A673 (cell line): ENCODE data around the gene TCF12.

ENCODE experiments used
- EZH2 ChIP-seq: fragments of 200-600 bp; sonication (generic); IDR thresholded peaks from 2 replicates; pipeline ENCODE4 v1.6.1; 2017; ENCODE audit warnings: borderline replicate concordance, low read depth, mild to moderate bottlenecking, mixed read lengths, antibody characterized with exemption, low read length; ENCODE audit not compliant: poor library complexity, severe bottlenecking
- TF ChIP-seq, protein P1 (sequence below): fragments of 300-800, 200-600 bp; sonication (generic); conservative IDR thresholded peaks from 2 replicates; pipeline ENCODE4 v1.5.1; 2017; ENCODE audit warnings: low read depth, mild to moderate bottlenecking, antibody characterized with exemption, low read length, moderate library complexity, mixed read lengths

DNA sequence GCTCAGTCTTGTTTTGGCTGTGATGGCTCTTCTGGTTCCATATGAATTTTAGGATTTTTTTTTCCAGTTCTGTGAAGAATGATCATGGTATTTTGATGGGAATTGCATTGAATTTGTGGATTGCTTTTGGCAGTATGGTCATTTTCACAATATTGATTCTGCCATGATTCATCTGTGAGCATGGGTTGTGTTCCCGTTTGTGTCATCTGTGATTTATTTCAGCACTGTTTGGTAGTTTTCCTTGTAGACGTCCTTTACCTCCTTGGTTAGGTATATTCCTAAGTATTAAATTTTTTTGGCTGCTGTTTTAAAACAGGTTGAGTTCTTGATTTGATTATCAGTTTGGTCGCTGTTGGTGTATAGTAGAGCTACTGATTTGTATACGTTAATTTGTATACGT is 18.5 kb downstream of the TCF12 start:
- TF ChIP-seq, protein P1, sequence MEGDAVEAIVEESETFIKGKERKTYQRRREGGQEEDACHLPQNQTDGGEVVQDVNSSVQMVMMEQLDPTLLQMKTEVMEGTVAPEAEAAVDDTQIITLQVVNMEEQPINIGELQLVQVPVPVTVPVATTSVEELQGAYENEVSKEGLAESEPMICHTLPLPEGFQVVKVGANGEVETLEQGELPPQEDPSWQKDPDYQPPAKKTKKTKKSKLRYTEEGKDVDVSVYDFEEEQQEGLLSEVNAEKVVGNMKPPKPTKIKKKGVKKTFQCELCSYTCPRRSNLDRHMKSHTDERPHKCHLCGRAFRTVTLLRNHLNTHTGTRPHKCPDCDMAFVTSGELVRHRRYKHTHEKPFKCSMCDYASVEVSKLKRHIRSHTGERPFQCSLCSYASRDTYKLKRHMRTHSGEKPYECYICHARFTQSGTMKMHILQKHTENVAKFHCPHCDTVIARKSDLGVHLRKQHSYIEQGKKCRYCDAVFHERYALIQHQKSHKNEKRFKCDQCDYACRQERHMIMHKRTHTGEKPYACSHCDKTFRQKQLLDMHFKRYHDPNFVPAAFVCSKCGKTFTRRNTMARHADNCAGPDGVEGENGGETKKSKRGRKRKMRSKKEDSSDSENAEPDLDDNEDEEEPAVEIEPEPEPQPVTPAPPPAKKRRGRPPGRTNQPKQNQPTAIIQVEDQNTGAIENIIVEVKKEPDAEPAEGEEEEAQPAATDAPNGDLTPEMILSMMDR: no peak
- TF ChIP-seq EZH2: no peak
